IMR-90 (cell line): ENCODE data around the gene SLC9A9. TPM values are rescaled to one million over a fixed set of nuclear protein-coding genes. Genes with fewer than 3 reads are reported as not detected.

Experiments
- ATAC-seq: fragments of 200-7000 bp; cut with Tn5 transposase; 2 replicates; pipeline ENCODE4 v1.9.1; 2020; ENCODE audit warnings: low read depth, mild to moderate bottlenecking, moderate library complexity
- BruUV-seq: library from RNA; stranded (reverse); fragments of 400-500 nt; replicated peaks from 2 replicates; lab custom pipeline; 2021; lab: Mats Ljungman, UMichigan
- CTCF ChIA-PET: fragments of 300-600 bp; formaldehyde crosslinking; extraction: SDS; loops from one replicate; lab custom pipeline; 2021; ENCODE audit warnings: antibody characterized with exemption; lab: Yijun Ruan, JAX
- POLR2A ChIA-PET: fragments of 300-600 bp; sonication (Branson Sonifier 250); formaldehyde crosslinking; loops from one replicate; lab custom pipeline; 2022; ENCODE audit warnings: antibody characterized with exemption; ENCODE audit not compliant: unreplicated experiment; lab: Charles Lee
- DNase-seq: peaks from one replicate; pipeline ENCODE4 v3.0.0; 2013
- H2AFZ ChIP-seq: replicated peaks from 2 replicates; pipeline ENCODE3; 2013; ENCODE audit warnings: low read length, mild to moderate bottlenecking; ENCODE audit not compliant: poor library complexity
- H2AK5ac ChIP-seq: 2 replicates; pipeline ENCODE4 v1.6.1; 2013; ENCODE audit warnings: low read depth, low read length, inconsistent platforms
- H2AK9ac ChIP-seq: replicated peaks from 2 replicates; pipeline ENCODE3; 2013; ENCODE audit warnings: mild to moderate bottlenecking, low read depth, low read length, moderate library complexity; ENCODE audit not compliant: poor library complexity
- H2BK120ac ChIP-seq: 2 replicates; pipeline ENCODE4 v1.6.1; 2013; ENCODE audit warnings: low read depth, low read length, inconsistent platforms
- H2BK15ac ChIP-seq: 3 replicates; pipeline ENCODE4 v1.6.1; 2013; ENCODE audit warnings: low read depth, low read length, inconsistent platforms
- H2BK20ac ChIP-seq: 2 replicates; pipeline ENCODE4 v1.6.1; 2013; ENCODE audit warnings: low read depth, mild to moderate bottlenecking, inconsistent platforms, low read length, moderate library complexity
- H2BK5ac ChIP-seq: 2 replicates; pipeline ENCODE4 v1.6.1; 2013; ENCODE audit warnings: mild to moderate bottlenecking, low read depth, low read length, inconsistent platforms; ENCODE audit not compliant: poor library complexity, severe bottlenecking
- H3K14ac ChIP-seq: replicated peaks from 2 replicates; pipeline ENCODE4 v1.6.1; 2013; ENCODE audit warnings: low read depth, low read length, inconsistent platforms
- H3K18ac ChIP-seq: 2 replicates; pipeline ENCODE4 v1.6.1; 2013; ENCODE audit warnings: low read depth, low read length, control low read depth
- H3K23ac ChIP-seq: 2 replicates; pipeline ENCODE4 v1.6.1; 2013; ENCODE audit warnings: low read depth, low read length, inconsistent platforms
- H3K27ac ChIP-seq: 2 replicates; pipeline ENCODE4 v1.5.1; 2013; ENCODE audit warnings: mild to moderate bottlenecking, control low read depth, low read length; ENCODE audit not compliant: insufficient read depth
- H3K27me3 ChIP-seq: 2 replicates; pipeline ENCODE4 v1.6.1; 2013; ENCODE audit warnings: low read length; ENCODE audit not compliant: control insufficient read depth, insufficient read depth
- H3K36me3 ChIP-seq: 2 replicates; pipeline ENCODE4 v1.6.1; 2013; ENCODE audit warnings: low read length, mixed read lengths; ENCODE audit not compliant: control insufficient read depth, insufficient read depth
- H3K4ac ChIP-seq: 2 replicates; pipeline ENCODE4 v1.6.1; 2013; ENCODE audit warnings: low read depth, low read length, inconsistent platforms
- H3K4me1 ChIP-seq: 2 replicates; pipeline ENCODE4 v1.6.1; 2013; ENCODE audit warnings: low read length, mixed read lengths; ENCODE audit not compliant: control insufficient read depth, insufficient read depth
- H3K4me2 ChIP-seq: 2 replicates; pipeline ENCODE4 v1.6.1; 2013; ENCODE audit warnings: low read depth, mild to moderate bottlenecking, control low read depth, low read length, moderate library complexity
- H3K4me3 ChIP-seq: 2 replicates; pipeline ENCODE4 v1.5.1; 2013; ENCODE audit warnings: low read depth, mild to moderate bottlenecking, control low read depth, low read length, moderate library complexity; ENCODE audit not compliant: insufficient read depth
- H3K56ac ChIP-seq: 2 replicates; pipeline ENCODE4 v1.6.1; 2013; ENCODE audit warnings: low read length, inconsistent platforms; ENCODE audit not compliant: insufficient read depth; ENCODE audit errors: extremely low read depth
- H3K79me1 ChIP-seq, 2 experiments: 2 replicates each; pipeline ENCODE4 v1.6.1; 2013; ENCODE audit warnings: low read length in 2 of 2, inconsistent platforms in 1 of 2, low read depth in 1 of 2
- H3K9ac ChIP-seq: 2 replicates; pipeline ENCODE4 v1.6.1; 2013; ENCODE audit warnings: low read depth, low read length, control low read depth
- H3K9me1 ChIP-seq: 2 replicates; pipeline ENCODE4 v1.6.1; 2013; ENCODE audit warnings: low read length, inconsistent platforms; ENCODE audit not compliant: insufficient read depth
- H3K9me3 ChIP-seq: 2 replicates; pipeline ENCODE4 v1.6.1; 2013; ENCODE audit warnings: low read length; ENCODE audit not compliant: control insufficient read depth, insufficient read depth
- H4K20me1 ChIP-seq: 2 replicates; pipeline ENCODE4 v1.6.1; 2013; ENCODE audit warnings: low read length, inconsistent platforms; ENCODE audit not compliant: insufficient read depth
- H4K5ac ChIP-seq: 2 replicates; pipeline ENCODE4 v1.6.1; 2013; ENCODE audit warnings: mild to moderate bottlenecking, low read depth, low read length, control low read depth
- H4K8ac ChIP-seq, 2 experiments: 2 replicates each; pipeline ENCODE4 v1.6.1; 2013; ENCODE audit warnings: low read depth in 2 of 2, low read length in 2 of 2, control low read depth in 1 of 2, inconsistent platforms in 1 of 2
- H4K91ac ChIP-seq: 2 replicates; pipeline ENCODE4 v1.6.1; 2013; ENCODE audit warnings: low read depth, low read length, inconsistent platforms; ENCODE audit not compliant: insufficient read depth
- CEBPB ChIP-seq: IDR thresholded peaks from 2 replicates; pipeline ENCODE4 v1.6.1; 2012; ENCODE audit warnings: low read depth, low read length, improper control_type of control experiment
- CHD1 ChIP-seq: IDR thresholded peaks from 2 replicates; pipeline ENCODE4 v1.6.1; 2012; ENCODE audit warnings: low read depth, low read length, improper control_type of control experiment
- FOS ChIP-seq: fragments of 150-350 bp; IDR thresholded peaks from 2 replicates; pipeline ENCODE4 v1.6.1; 2016; ENCODE audit warnings: low read depth, low read length
- MAFK ChIP-seq: IDR thresholded peaks from 2 replicates; pipeline ENCODE4 v1.6.1; 2012; ENCODE audit warnings: low read depth, low read length, improper control_type of control experiment
- MXI1 ChIP-seq: IDR thresholded peaks from 2 replicates; pipeline ENCODE4 v1.6.1; 2012; ENCODE audit warnings: low read depth, mild to moderate bottlenecking, low read length, moderate library complexity, borderline replicate concordance
- NFE2L2 ChIP-seq: fragments of 150-350 bp; IDR thresholded peaks from 2 replicates; pipeline ENCODE4 v1.6.1; 2016; ENCODE audit warnings: low read depth, mild to moderate bottlenecking, low read length
- POLR2A ChIP-seq: IDR thresholded peaks from 2 replicates; pipeline ENCODE4 v1.6.1; 2012; ENCODE audit warnings: mild to moderate bottlenecking, low read depth, low read length
- RCOR1 ChIP-seq: IDR thresholded peaks from 2 replicates; pipeline ENCODE4 v1.6.1; 2012; ENCODE audit warnings: mild to moderate bottlenecking, low read length, improper control_type of control experiment; ENCODE audit not compliant: insufficient replicate concordance
- RFX5 ChIP-seq: IDR thresholded peaks from 2 replicates; pipeline ENCODE4 v1.8.0; 2012; ENCODE audit warnings: low read depth, mild to moderate bottlenecking, low read length, moderate library complexity
- SMC3 ChIP-seq: fragments of 150-350 bp; IDR thresholded peaks from 2 replicates; pipeline ENCODE4 v1.6.1; 2016; ENCODE audit warnings: low read depth, mild to moderate bottlenecking, antibody characterized with exemption, low read length, moderate library complexity
- WGBS, 2 experiments: methylation state at CpG; one replicate each; pipeline versions ENCODE4 v1.1.5 to v1.1.7; 2013; ENCODE audit warnings: missing lambda C conversion rate in 2 of 2; ENCODE audit not compliant: insufficient read length in 1 of 2; ENCODE audit errors: extremely low coverage in 2 of 2; 5-methylcytosine and 5-hydroxymethylcytosine counted together
- dilution Hi-C: fragments of 300-500 bp; cut with HindIII; formaldehyde crosslinking; loops from one replicate; pipeline ENCODE4 v1.14.3; 2018; ENCODE audit warnings: low sequenced_read_pairs; ENCODE audit not compliant: unreplicated experiment
- in situ Hi-C: fragments of 300-500 bp; cut with MboI; formaldehyde crosslinking; loops from 3 replicates; pipeline ENCODE4 v1.14.3; 2019; ENCODE audit warnings: low sequenced_read_pairs, inconsistent platforms, mixed read lengths
- intact Hi-C: fragments of 100-400 bp; cut with micrococcal nuclease; formaldehyde crosslinking; loops from 2 replicates; pipeline ENCODE4 v1.10.0; 2022
- polyA plus RNA-seq, 3 experiments: library from polyadenylated mRNA; depleted of rRNA; stranded (reverse); fragments of >200 nt; gene quantifications; 2 replicates each; pipeline ENCODE4 v1.2.3, GENCODE V29; 2012; ENCODE audit warnings: low replicate concordance in 1 of 3
- total RNA-seq: library from RNA; depleted of rRNA; stranded (reverse); fragments of >200 nt; gene quantifications from 2 replicates; pipeline ENCODE4 v1.2.3, GENCODE V29; 2012
- TF ChIP-seq, protein P1 (sequence below): conservative IDR thresholded peaks from 2 replicates; pipeline ENCODE4 v1.5.1; 2012; ENCODE audit warnings: mild to moderate bottlenecking, low read depth, low read length, improper control_type of control experiment
- TF ChIP-seq, protein P2 (sequence below): fragments of 150-350 bp; IDR thresholded peaks from 2 replicates; pipeline ENCODE4 v1.6.1; 2017; ENCODE audit warnings: mild to moderate bottlenecking, antibody characterized with exemption, low read length, low read depth

SLC9A9 gene
- total and polyA plus RNA-seq, 2 of the 4 experiments (the other 2 are of a cell fraction): 1.4 to 2.3 TPM

DNA sequence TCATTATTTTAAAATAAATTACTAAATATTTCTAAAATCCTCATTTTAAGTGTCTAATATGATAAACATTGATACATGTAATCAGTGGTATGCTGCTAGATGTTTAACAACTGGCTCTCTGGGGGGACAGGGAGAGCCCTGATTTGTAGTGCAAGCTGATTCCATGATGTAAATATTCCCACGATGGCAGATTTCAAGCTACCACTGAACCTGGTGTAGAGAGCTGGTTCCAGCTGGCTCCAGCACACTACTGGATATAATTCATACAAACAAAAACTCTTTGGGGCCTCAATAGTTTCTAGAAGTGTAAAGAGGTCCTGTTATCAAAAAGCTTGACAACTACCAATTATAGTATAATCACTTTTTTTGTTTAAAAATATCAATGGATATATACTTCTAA is 316.2 kb downstream of the SLC9A9 start:
- no peak overlapping the region for H2AK9ac ChIP-seq
- no peak overlapping the region for H3K18ac ChIP-seq
- H3K36me3 ChIP-seq: no peaks in the 10 kb centered on the region
- no peak overlapping the region for H2BK20ac ChIP-seq
- H4K5ac ChIP-seq: no peak overlapping the region
- H3K79me1 ChIP-seq: no peaks in the 10 kb centered on the region
- no peaks in the 10 kb centered on the region for H3K4me1 ChIP-seq
- intact Hi-C loops (no loop called here), in situ Hi-C loops (no loop called here), dilution Hi-C loops (no loop called here)
- WGBS, 2 experiments: no CpG with 5 or more reads among the region's 1 CpG
- no peak overlapping the region for H2BK5ac ChIP-seq
- no peaks in the 10 kb centered on the region for H3K27me3 ChIP-seq
- no peak overlapping the region for H2AFZ ChIP-seq
- no peaks in the 10 kb centered on the region for H4K20me1 ChIP-seq
- no TSS peak for BruUV-seq
- H3K4me3 ChIP-seq: no peak overlapping the region
- H2BK15ac ChIP-seq: no peak overlapping the region
- H2BK120ac ChIP-seq: no peak overlapping the region
- H3K9me3 ChIP-seq: no peaks in the 10 kb centered on the region
- no peak overlapping the region for H3K56ac ChIP-seq
- no peak overlapping the region for H3K27ac ChIP-seq
- no peak for TF ChIP-seq MXI1
- TF ChIP-seq, protein P1, sequence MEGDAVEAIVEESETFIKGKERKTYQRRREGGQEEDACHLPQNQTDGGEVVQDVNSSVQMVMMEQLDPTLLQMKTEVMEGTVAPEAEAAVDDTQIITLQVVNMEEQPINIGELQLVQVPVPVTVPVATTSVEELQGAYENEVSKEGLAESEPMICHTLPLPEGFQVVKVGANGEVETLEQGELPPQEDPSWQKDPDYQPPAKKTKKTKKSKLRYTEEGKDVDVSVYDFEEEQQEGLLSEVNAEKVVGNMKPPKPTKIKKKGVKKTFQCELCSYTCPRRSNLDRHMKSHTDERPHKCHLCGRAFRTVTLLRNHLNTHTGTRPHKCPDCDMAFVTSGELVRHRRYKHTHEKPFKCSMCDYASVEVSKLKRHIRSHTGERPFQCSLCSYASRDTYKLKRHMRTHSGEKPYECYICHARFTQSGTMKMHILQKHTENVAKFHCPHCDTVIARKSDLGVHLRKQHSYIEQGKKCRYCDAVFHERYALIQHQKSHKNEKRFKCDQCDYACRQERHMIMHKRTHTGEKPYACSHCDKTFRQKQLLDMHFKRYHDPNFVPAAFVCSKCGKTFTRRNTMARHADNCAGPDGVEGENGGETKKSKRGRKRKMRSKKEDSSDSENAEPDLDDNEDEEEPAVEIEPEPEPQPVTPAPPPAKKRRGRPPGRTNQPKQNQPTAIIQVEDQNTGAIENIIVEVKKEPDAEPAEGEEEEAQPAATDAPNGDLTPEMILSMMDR: no peak
- TF ChIP-seq CHD1: no peak
- TF ChIP-seq CEBPB: no peak
- TF ChIP-seq POLR2A: no peak
- no peak for TF ChIP-seq NFE2L2
- TF ChIP-seq SMC3: no peak
- TF ChIP-seq, protein P2, sequence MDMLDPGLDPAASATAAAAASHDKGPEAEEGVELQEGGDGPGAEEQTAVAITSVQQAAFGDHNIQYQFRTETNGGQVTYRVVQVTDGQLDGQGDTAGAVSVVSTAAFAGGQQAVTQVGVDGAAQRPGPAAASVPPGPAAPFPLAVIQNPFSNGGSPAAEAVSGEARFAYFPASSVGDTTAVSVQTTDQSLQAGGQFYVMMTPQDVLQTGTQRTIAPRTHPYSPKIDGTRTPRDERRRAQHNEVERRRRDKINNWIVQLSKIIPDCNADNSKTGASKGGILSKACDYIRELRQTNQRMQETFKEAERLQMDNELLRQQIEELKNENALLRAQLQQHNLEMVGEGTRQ: no peak
- no peak for TF ChIP-seq FOS
- no peak for TF ChIP-seq MAFK
- no peak for TF ChIP-seq RFX5
- no peak for TF ChIP-seq RCOR1
- no peak overlapping the region for H4K8ac ChIP-seq
- ATAC-seq: no peak
- ChIA-PET POLR2A (no interaction called here), CTCF (interaction anchor here (1.1 kb wide), 1 partner anchor 170 kb away, joined by 3 read pairs; no protein-coding TSS in a partner anchor)
- no peak overlapping the region for H4K91ac ChIP-seq
- no peak overlapping the region for H2AK5ac ChIP-seq
- no peak overlapping the region for H3K9ac ChIP-seq
- no peak overlapping the region for H3K14ac ChIP-seq
- no peaks in the 10 kb centered on the region; the same call in 1 of the 2 replicates for H3K9me1 ChIP-seq
- no peak overlapping the region for H3K4me2 ChIP-seq
- no peak for DNase-seq
- H3K23ac ChIP-seq: no peak overlapping the region
- H3K4ac ChIP-seq: no peak overlapping the region
